Pancreas (tissue), 10 donors: Measurements from ENCODE around the gene PRM2. TPM values are rescaled to one million over a fixed set of nuclear protein-coding genes. Genes with fewer than 3 reads are reported as not detected.

Source experiments
- ATAC-seq, 4 donors: fragments of 200-7000 bp; cut with Tn5 transposase; one replicate each; pipeline versions ENCODE4 v1.8.0 to v1.9.1; 2020; ENCODE audit warnings: mild to moderate bottlenecking in 4 of 4, moderate library complexity in 4 of 4
- DNase-seq, 6 donors: peaks; one replicate each; pipeline ENCODE4 v3.0.0-alpha.2; 2020
- FAIRE-seq: peaks from 2 replicates; lab custom pipeline; 2012; peaks lifted over from hg19 to GRCh38; lab: Jason Lieb, UNC
- H3K27ac ChIP-seq, 4 donors: fragments of 200-600 bp; sonication (generic); 1 replicate in 3 of 4; 2 replicates in 1 of 4; pipeline versions ENCODE4 v1.5.0 to v1.8.0; 2020
- H3K27me3 ChIP-seq, 4 donors: fragments of 200-600 bp; one replicate each; pipeline ENCODE4 v1.8.0; 2021
- H3K36me3 ChIP-seq, 3 donors: fragments of 200-600 bp; sonication (generic) in 1 of 3; one replicate each; pipeline versions ENCODE4 v1.5.0 to v1.8.0; 2020 to 2021
- H3K4me1 ChIP-seq, 3 donors: fragments of 200-600 bp; one replicate each; pipeline ENCODE4 v1.8.0; 2021
- H3K4me3 ChIP-seq, 4 donors: fragments of 200-600 bp; sonication (generic) in 2 of 4; one replicate each; pipeline versions ENCODE4 v1.5.0 to v1.8.0; 2020 to 2021
- H3K9me3 ChIP-seq, 4 donors: fragments of 200-600 bp; one replicate each; pipeline ENCODE4 v1.8.0; 2021
- WGBS, 2 donors: extraction: QIAGEN DNeasy Blood & Tissue Kit; methylation state at CpG; one replicate each; pipeline ENCODE4 v1.1.7; 2013; 5-methylcytosine and 5-hydroxymethylcytosine counted together
- intact Hi-C, 3 donors: fragments of 100-400 bp; cut with DNase I; formaldehyde crosslinking; loops; one replicate each; pipeline versions ENCODE4 v1.11.1 to v1.14.2; 2022
- polyA plus RNA-seq, 2 donors: library from polyadenylated mRNA; stranded (reverse); fragments of 200-250 nt; gene quantifications; one replicate each; pipeline ENCODE4 v1.2.3, GENCODE V29; 2013
- total RNA-seq, 6 donors: library from RNA; stranded (reverse); fragmentation: NEBNext Ultra II Directional in 4 of 6; extraction: Animal tissue kit (Norgen Biotek cat#: 25700) in 4 of 6; gene quantifications; one replicate each; pipeline versions ENCODE4 v1.2.1 to v1.2.4, GENCODE V29; 2021 to 2023
- TF ChIP-seq, protein P1 (sequence below), 4 donors: fragments of 200-600 bp; sonication (generic) in 3 of 4; IDR thresholded peaks; one replicate each; pipeline versions ENCODE4 v1.5.0 to v1.8.0; 2021; ENCODE audit warnings: antibody characterized with exemption in 4 of 4
- donor health status: healthy with polysubstance abuse.
- donor health status: DM: no; HTN: no; CAD: no; lungs with moderate emphysema.
- donor health status: DM: no; HTN: no; CAD: no.
- donor health status: control.
- donor health status: control.
- donor health status: Bipolar disorder and iron deficiency.
- donor health status: DM: yes; HTN: yes; CAD: no.
- donor health status: DM: no; HTN: no; CAD: no.
- donor health status: DM: no; HTN: no; CAD: no.
- donor health status: DM: yes; HTN: yes; CAD: no.

PRM2 gene
- total and polyA plus RNA-seq, 8 donors, result not detected

DNA sequence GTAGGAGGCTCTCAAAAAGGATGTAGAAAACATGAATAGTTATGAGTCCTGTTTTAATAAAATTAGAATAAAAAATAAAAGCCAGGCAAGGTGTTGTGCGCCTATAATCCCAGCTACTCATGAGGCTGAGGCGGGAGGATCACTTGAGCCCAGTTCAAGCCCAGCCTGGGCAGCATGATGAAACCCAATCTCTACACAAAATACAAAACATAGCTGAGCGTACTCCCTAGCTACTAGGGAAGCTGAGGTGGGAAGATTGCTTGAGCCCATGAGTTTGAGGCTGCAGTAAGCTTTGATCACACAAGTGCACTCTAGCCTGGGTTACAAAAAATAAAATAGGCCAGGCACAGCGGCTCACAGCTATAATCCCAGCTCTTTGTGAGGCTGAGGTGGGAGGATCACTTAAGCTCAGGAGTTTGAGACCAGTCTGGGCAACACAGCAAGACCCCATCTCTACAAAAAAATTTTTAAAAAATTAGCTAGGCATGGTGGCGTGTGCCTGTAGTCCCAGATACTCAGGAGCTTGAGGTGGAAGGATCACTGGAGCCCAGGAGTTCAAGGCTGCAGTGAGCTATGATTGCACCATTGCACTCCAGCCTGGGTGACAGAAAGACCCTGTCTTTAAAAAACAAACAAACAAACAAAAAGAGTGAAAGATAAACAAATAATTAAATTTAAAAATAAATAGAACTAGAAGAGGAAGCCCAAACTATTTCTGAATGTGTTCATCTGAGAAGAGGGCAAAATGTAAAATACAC lies 22.0 kb upstream of the PRM2 start:
- H3K9me3 ChIP-seq, result no peaks in the 10 kb centered on the region
- DNase-seq, result no peak
- 83 to 94% methylated on average over 5 of the region's 5 CpGs for WGBS, 2 donors
- no peak overlapping the region for H3K4me3 ChIP-seq
- intact Hi-C loops, result no loop called here
- peak overlapping the region; percentile 35 to 72 (median 52) for H3K27ac ChIP-seq
- H3K4me1 ChIP-seq, result peaks cover 12 to 23% (median 16%) of the 10 kb centered on the region in 3 donors
- FAIRE-seq, result no peak
- TF ChIP-seq, protein P1, sequence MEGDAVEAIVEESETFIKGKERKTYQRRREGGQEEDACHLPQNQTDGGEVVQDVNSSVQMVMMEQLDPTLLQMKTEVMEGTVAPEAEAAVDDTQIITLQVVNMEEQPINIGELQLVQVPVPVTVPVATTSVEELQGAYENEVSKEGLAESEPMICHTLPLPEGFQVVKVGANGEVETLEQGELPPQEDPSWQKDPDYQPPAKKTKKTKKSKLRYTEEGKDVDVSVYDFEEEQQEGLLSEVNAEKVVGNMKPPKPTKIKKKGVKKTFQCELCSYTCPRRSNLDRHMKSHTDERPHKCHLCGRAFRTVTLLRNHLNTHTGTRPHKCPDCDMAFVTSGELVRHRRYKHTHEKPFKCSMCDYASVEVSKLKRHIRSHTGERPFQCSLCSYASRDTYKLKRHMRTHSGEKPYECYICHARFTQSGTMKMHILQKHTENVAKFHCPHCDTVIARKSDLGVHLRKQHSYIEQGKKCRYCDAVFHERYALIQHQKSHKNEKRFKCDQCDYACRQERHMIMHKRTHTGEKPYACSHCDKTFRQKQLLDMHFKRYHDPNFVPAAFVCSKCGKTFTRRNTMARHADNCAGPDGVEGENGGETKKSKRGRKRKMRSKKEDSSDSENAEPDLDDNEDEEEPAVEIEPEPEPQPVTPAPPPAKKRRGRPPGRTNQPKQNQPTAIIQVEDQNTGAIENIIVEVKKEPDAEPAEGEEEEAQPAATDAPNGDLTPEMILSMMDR (IDR thresholded peaks at IDR 0.05), result no peak
- peak in 1 of 4 donors; percentile 1 for ATAC-seq
- H3K27me3 ChIP-seq, result no peaks in the 10 kb centered on the region
- H3K36me3 ChIP-seq, result no peaks in the 10 kb centered on the region

DNA sequence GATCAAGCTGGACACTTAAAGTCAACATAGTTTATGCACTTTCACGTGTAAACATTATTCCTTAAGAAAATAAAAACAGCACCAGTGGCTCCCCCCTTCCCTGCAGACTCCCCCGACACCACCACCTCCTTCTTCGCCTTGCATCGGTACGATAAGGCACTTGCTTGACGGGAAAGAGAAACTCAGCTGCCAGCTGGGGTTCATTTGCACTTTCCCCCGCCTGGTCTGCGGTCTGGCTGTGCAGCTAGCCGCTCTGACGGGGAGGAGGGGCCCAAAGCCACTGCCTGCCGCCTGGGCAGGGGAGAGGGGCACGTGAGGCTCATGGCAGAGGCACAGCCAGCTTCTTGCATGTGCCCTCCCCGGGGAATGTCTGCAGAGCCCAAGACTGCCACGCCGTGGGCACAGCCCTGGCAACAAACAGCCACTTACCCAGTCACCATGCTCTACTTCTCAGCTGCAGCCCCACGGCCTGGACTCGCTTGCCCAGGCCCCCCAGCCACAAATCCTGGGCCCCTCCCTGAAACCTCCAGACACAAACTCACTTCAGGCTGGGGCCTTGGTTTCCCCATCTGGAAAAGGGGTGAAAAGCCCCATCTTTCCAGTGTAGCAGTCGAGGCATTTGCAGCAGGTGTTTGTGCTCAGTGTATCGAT lies 21.3 kb upstream of the PRM2 start:
- intact Hi-C loops, result no loop called here
- Histone ChIP-seq H3K4me1 (peaks cover 12 to 23% (median 16%) of the 10 kb centered on the region in 3 donors), H3K27me3 (no peaks in the 10 kb centered on the region), H3K27ac (peak overlapping the region; percentile 35 to 72 (median 52)), H3K4me3 (peak overlapping the region in 2 of 4 donors; percentile 13 to 14), H3K9me3 (no peaks in the 10 kb centered on the region), H3K36me3 (no peaks in the 10 kb centered on the region)
- TF ChIP-seq, protein P1 (IDR thresholded peaks at IDR 0.05), result peak in 1 of 4 donors; percentile 12
- 12 to 15% methylated on average over 13 to 19 of the region's 19 CpGs for WGBS, 2 donors
- DNase-seq, result peak; percentile 77 to 92 (median 84)
- ATAC-seq, result peak; percentile 88 to 95 (median 94)
- no peak for FAIRE-seq

DNA sequence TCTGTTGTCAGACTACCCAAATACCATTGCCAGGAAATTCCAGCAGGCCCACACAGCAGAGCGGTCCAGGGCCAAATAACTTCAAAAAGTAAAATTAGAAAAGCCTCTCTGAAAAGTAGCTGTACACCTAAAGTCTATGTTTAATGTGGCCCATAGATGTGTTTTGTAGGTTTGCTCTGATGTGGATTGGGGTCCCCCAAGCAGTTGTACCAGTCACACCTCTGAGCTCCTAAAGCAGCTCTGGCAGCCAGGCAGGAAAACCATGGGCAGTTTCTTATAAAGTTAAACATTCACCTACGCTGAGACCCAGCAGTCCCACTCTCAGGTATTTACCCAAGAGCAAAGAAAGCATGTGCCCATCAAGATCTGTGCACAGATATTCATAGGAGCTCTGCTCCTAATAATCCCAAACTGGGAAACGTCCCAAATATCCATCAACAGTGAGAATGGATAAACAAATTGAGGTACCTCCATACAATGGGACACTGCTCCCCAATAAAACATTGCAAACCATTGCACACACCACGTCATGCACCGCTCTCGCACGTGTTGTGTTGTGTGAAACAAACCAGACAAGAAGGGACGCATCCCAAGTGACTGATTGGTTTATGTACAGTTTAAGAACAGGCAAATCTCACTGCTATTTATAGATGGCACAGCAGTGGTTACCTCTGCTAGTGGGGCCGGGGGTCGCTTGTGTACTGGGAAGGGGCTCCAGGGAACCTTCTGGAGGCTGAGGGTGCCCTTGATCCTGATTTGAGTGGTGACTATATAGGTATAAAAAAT lies 20.6 kb upstream of the PRM2 start:
- H3K4me3 ChIP-seq, result peak overlapping the region in 2 of 4 donors; percentile 13 to 14
- 22% methylated on average over 9 to 10 of the region's 10 CpGs for WGBS, 2 donors
- no peaks in the 10 kb centered on the region for H3K27me3 ChIP-seq
- no peaks in the 10 kb centered on the region for H3K36me3 ChIP-seq
- intact Hi-C loops, result no loop called here
- TF ChIP-seq, protein P1 (IDR thresholded peaks at IDR 0.05), result no peak
- no peaks in the 10 kb centered on the region for H3K9me3 ChIP-seq
- peak in 2 of 6 donors; percentile 21 to 43 for DNase-seq
- peak; percentile 60 to 81 (median 76) for ATAC-seq
- peaks cover 12 to 23% (median 16%) of the 10 kb centered on the region in 3 donors for H3K4me1 ChIP-seq
- peak overlapping the region; percentile 35 to 72 (median 52) for H3K27ac ChIP-seq
- FAIRE-seq, result no peak

DNA sequence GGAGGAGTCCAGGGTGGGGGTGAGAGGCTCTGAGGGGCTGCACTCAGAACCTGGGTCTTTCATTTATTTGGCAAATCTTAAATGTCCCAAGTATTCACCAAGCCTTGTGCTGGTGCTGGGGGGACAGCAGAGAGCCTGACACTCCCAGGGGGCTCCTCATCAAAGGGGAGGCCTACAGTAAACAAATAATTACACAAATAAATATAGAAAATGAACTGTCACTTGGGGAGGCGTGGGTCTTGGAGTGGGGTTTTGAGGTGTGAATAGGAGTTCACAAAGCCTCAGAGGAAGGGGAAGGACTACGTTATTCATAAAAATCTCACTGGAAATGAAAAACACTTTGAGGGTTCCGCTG lies 20.0 kb upstream of the PRM2 start:
- Histone ChIP-seq H3K27ac (peak overlapping the region in 2 of 4 donors; percentile 69 to 72), H3K4me3 (no peak overlapping the region), H3K27me3 (no peaks in the 10 kb centered on the region), H3K9me3 (no peaks in the 10 kb centered on the region), H3K36me3 (no peaks in the 10 kb centered on the region), H3K4me1 (peaks cover 12 to 23% (median 16%) of the 10 kb centered on the region in 3 donors)
- ATAC-seq (no peak), DNase-seq (no peak), FAIRE-seq (no peak)
- intact Hi-C loops, result no loop called here
- TF ChIP-seq, protein P1 (IDR thresholded peaks at IDR 0.05), result no peak
- 77 to 80% methylated on average over 3 of the region's 3 CpGs for WGBS, 2 donors
